Mammary epithelial cell (primary cell): Measurements from ENCODE around the gene CRYBG2.

ENCODE experiments used
- CTCF ChIP-seq, 2 donors: IDR thresholded peaks in 1 of 2; conservative IDR thresholded peaks in 1 of 2; 2 replicates each; pipeline ENCODE4 v1.5.1; 2011 to 2012; ENCODE audit warnings: inconsistent platforms in 2 of 2, low read length in 2 of 2, mild to moderate bottlenecking in 2 of 2, control low read depth in 1 of 2, low read depth in 1 of 2; ENCODE audit not compliant: insufficient read depth in 1 of 2; ENCODE audit errors: extremely low read depth in 1 of 2
- EZH2 ChIP-seq: IDR thresholded peaks from 2 replicates; pipeline ENCODE4 v1.6.1; 2012; ENCODE audit warnings: low read length, inconsistent platforms, borderline replicate concordance

GRCh38 chr1:26376050-26376449, 22.1 kb upstream of the CRYBG2 start:
- TF ChIP-seq CTCF (conservative IDR thresholded peaks at IDR 0.05 in 1 of 2, IDR thresholded peaks at IDR 0.05 in 1 of 2; ENCODE audit: extremely low read depth in 1 of 2, insufficient read depth in 1 of 2, low read depth in 1 of 2, low read length in 2 of 2) (no peak), EZH2 (no peak)
